NCI-H345 treated with DMSO at 0.1 percent for 48 hours (cell line): ENCODE results near the gene GSG1L.
"Not testable (repeated sequence)": the region's sequence is repeated elsewhere in the genome, so short reads cannot be mapped to it uniquely, and the experiment has no call there.

Experiments
- DNase-seq: peaks from one replicate; lab custom pipeline; 2025; ENCODE audit not compliant: unreplicated experiment; lab: John Stamatoyannopoulos, UW

Gene GSG1L

DNA sequence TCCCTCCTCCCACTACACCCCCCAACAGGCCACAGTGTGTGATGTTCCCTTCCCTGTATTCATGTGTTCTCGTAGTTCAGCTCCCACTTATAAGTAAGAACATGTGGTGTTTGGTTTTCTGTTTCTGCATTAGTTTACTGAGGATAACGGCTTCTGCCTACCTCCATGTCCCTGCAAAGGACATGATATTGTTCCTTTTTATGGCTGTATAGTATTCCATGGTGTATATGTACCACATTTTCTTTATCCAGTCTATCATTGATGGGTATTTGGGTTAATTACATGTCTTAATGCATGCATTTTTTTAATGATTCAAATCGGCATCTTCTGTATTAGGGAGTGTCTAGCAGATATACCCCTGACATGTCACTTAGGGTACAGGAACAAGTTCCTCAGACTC, 320.5 kb downstream of the GSG1L start:
- not testable (repeated sequence) for DNase-seq

DNA sequence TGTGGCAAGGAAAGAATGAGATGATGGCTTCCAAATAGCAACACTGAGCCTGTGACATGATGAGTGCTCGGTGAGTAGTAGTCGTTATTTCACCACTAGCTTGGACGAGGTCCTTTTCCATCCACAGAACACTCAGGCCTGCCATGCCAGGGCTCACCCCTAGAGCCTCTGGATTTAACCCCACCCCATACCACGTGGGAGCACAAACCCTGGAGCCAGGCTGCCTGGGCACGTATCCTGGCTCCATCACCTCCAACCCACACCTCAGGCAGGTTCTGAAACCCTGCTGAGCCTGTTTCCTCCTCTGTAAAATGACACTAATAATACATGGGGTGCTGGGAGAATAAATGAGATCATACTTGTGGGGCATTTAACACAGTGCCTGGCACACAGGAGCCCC, 321.2 kb downstream of the GSG1L start:
- DNase-seq: no peak

DNA sequence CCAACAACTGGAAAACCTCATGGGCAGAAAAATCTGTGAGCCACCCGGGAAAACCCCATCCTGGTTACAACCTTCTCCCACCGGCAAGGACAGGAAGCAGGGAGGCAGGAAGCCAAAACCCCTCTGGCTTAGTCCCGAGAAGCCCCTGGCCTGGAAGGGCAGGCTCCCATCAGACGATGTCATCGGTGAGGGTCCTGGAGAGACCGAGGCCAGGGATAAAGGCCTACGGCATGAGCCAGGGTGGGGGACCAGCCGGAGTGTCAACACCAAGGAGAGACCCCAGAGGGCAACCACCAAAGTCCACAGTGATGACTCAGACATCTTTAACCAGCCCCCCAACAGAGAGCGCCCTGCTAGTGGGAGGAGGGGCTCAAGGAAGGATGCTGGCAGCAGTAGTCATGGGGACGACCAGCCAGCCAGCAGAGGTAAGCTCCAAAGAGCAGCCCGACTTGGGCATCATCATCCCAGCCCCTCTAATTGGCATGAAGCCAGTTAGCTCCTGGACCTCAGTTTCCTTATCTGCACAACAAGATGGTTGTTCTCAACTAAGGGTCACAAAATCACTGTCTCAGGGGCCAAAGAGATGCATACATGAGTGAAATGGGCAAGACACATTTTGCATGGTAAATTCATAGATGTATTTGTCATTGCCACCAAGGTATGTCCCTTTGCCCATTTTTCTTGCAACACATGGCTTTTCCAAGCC, 322.9 kb downstream of the GSG1L start:
- no peak for DNase-seq

DNA sequence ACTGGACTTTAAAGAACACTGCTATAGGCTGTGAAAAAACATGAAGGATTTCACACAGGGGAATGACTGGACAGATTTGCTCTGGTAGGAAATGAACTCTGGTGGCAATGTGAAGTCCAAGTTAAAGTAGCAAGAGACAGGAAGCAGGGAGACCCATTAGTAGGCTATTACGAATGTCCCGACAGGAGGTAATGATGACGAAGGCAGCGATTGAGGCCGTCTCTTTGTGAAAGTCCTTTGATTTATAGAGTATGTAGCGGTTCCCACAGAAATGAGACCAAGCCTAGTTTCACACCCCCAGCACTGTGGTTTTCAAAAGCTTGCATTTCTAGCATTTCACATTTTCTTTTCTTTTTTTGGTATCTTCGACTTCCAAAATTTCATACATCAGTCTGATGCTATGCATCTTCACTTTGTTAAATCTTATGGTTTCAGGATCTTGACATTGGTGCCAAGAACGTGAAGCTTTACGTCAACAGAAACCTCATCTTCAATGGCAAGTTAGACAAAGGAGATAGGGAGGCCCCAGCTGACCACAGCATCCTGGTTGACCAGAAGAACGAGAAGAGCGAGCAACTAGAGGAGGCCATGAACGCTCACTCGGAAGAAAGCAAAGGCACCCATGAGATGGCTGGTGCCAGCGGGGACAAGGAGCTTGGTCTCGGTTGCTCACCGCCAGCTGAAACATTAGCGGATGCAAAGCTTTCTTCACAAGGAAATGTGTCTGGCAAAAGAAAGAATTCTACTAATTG, 323.7 kb downstream of the GSG1L start:
- no peak for DNase-seq

DNA sequence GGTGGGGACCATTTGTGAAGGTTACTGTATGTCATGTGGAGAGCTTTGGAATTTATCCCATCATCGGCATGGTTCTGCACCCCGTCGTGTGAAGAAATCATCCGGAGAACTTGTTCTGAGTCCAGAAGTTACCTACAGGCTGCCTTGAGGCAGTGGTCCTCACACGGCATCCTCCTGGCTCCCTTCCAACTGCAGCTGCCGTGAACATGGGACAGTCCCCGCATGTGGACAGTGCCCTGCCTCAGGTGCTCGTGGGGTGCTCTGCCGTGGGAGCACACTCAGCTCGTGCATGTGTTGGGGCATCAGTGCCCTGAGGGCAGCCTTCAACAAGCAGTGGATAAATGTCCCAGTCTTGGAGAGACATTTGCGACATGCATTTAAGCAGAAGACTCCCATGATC, 324.9 kb downstream of the GSG1L start:
- DNase-seq: no peak
